ENCODE measurements around the gene ALDH1A1.

ALDH1A1 gene

DNA sequence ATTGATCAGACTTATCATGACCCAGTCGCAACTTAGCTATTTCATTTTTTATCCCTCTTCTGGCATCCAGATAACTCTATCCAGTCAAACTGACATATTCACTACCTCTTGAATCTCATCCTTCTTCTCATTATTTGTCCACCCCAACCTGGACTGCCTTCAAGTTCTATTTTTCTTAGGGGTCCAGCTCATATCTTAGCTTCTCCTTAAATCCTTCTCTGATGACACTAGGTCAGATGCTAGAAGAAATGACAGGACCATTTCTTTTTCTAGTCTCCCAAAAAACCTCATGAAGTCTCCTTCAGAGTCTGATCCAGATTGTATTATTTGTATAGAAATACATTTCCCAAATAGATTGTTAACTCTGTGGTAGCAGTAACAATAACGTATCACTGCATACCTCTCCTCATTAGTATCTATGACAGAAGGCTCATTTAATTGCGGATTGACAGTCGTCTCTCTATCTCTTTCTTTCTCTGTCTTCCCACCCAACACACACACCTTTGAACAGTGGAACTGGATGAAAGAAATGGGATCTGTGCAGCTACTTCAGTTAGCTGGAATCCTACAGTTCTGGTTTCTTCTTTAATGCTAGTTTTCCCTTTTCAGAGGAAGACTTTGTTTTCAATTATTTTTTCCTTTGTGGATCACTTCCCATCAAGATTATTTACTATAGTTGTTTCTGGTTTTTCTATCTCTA lies 33.5 kb downstream of the ALDH1A1 start:
- DNase-seq, result no peak

DNA sequence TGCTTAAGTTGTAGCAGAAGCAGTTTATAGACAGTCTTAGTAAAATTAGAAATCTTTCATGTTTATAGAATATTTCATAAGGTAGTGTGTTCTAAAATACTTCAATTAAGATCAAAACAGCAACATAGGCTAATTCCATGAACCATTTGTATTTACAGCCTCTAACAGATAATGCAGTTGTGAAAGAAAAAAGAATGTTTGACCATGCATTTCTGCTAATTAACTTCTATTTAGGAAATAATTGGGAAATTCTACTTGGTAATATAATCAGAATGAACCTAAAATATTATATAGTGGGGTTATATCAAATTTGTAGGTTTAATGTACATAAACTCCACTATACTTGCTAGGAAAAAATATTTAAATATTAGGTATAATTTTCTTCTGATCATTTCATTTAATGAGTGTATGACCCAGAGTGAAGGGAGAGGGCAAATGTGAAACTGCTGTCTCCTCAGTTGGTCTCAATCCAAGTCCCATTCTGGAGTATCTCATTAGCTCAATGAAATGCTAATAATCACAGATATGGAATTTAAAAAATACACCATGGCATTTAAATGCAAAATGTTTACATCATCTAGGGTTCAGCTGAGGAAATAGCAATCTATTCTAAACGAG lies 34.9 kb downstream of the ALDH1A1 start:
- DNase-seq, result no peak

DNA sequence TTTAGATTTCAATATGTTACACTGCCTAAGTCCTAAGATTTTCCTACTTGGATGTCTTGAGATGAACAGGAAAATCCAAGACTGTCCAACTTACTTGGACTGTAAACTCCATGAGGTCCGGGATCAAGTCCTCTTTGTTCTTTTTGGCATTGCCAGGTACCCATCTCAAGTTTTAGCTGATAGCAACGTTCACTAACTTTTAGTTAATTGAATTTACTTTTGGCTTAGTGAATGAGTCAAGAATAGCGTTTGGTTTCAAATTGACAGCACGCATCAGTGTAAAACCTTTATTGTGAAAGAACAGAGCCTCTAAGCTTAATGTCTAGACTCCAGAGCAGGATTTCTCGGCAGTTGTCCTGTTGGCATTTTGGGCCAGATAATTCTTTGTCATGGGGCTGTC lies 37.2 kb downstream of the ALDH1A1 start:
- no peak for DNase-seq

DNA sequence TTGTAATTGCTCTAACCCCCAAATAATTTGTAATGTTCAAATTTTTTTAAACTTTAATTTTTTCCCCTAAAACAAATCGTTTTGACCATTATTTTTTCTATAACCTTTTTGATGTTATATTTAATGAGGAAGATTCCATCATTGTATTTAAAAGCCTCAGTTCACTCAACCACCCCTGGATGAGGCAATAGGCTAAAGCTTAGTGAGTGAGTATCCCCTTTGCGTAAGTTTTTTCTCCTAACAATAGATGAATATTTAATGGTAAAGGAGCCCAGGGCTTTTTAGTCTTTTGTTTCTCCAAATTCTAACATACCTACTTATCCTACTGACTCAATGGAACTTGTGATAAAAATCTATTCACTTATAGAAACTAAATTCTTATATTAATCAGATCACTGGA lies 38.1 kb downstream of the ALDH1A1 start:
- DNase-seq, result no peak

DNA sequence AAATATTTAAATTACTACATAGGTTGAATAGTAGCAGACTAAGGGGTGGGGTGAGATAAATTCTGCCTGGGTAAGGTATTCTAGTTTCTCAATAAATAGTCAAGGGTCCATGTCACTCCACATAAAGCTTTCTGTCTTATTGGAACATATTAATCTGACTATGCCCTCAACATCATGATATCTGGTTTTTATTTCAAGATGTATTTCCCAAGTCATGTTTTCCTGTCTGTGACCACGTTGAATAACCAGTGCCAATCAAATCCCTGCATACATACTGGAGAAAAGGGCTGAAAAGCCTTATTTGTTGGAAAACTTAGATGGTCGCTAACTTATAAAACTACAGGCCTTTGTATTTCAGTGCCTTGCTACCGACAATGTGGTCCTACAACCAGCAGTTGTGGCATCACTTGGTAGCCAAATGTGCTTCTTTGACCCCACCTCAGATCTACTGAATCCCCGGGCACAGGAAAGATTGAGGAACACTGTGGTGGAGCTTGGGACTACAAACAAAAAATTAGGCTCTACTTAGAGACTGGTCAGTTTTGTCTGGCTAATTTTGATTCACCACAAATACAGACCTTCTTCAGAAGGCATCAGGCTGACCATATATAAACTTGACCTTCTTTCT lies 39.4 kb downstream of the ALDH1A1 start:
- no peak for DNase-seq

DNA sequence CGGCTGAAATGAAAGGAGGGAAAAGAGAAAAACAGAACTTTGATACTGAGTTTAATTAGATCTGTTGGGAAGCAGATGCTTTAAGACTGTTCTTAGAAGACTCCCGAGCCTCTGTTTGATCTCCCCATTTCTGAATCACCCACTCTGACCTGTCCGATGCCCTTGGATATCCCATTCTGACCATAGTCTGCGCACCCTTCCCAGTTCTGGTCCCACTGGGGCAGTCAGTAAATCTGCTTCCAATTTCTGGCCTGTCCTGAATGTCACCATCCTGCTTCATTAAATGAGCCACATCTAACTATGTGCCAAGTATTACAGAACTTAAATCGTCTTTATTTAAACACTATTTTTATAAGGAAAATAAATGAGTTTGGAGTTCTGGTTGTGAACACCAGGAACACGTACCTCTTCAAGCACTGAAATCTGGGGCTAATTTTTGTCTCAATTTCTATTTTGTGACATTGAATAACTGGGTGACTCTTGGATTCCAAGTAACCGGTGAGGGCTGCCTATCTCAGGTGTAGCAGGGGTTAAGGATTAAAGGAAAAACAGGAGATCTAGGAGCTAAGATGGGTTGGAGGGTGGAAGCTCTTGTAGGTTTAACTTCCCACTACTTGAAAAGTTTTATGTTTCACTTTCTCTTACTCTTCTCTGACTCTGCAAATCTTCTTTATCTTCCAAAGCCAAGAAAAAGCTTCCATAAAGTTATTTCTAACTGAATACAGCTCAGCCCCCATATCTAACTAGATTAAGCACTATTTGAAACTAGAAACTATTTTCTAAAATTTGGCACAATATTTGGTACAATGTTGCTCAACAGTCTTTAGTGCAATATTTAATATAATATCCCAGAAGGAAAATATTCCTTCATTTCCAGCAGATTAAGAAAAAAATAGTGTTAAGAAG lies 40.1 kb downstream of the ALDH1A1 start:
- DNase-seq, result no peak

DNA sequence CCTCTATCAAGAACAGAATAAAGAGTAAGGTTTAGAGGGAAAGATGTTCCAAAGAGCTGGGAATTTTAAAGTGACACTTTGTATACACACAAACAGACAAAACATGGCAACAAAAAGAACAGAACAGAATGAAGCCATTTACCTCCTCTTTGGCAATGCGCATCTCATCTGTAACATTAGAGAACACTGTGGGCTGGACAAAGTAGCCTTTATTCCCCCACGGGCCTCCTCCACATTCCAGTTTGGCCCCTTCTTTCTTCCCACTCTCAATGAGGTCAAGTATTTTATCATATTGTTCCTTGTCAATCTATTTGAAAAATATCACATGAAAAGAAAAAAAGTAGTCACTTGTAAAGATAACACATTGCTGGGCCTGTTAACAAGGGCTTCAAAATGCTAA lies 41.0 kb downstream of the ALDH1A1 start:
- DNase-seq, result no peak

DNA sequence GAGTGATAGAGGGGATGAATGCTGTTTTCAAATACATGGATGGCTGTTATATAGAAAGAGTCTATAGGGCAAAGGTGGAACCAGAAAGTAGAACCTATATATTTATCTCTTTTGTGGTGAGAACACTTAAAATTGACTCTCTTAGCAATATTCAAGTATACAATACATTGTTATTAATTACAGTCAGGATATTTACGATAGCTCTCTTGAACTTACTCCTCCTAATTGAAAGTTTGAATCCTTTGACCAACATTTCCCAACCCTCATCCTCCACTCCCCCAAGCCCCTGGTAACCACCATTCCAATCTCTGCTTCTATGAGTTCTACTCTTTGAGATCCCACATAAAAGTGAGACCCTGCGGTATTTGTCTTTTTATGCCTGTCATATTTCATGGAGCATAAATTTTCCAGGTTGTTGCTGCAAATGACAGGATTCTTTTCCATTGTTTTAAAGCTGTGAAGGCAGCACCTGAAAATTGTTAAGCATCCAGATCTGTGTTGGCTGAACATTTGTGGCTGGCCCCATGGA lies 41.5 kb downstream of the ALDH1A1 start:
- DNase-seq, result no peak

DNA sequence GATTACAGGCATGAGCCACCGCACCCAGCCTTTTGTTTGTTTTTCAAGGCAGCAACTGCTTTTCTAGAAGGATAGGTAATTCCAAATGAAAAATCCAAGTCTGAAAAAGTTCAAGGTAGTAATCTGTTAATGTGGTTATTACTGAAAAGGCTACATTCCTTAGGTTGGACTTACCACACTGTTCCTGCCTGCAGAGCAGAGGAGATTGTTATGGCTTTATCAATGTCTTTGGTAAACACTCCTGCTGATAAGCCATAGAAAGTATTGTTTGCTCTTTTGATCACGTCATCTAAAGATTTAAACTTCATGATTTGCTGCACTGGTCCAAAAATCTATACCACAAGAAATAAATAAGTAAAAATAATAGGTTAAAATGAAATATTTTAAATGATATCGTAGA lies 43.4 kb downstream of the ALDH1A1 start:
- no peak for DNase-seq

DNA sequence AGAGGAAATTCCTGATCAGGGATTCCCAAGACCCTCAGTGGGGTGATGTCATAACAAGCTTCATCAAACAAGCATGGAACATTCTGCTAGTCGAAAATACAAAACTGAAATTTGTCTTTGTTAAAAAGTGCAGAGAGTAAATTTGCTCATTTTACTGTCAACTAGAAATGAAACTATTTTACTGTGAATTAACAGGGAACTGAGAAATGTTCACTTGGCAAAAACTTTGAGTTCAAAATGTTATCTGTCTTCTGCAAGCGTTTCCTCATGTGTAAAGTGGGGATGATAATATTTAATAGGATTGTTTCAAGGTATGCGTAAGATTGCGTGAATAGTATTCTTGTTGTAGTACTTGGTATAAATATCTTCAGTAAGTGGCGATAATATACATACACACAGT lies 45.4 kb downstream of the ALDH1A1 start:
- no peak for DNase-seq

DNA sequence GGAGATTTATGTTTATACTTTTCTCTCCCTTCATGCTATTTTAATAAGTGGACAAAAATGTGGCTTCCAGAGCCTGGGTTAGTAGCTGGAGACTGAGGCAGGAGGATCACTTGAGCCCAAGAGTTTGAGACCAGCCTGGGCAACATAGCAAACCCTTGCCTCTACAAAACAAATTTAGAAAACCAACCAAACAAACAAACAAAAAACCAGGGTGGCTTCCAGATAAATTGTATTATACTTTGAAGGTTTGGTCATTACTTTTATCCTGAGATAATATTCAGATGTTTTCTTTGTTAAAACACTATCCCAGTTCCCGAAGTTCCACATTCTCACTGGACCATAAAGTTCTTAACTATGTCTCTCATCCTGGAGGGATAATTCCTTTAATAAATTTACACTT lies 46.0 kb downstream of the ALDH1A1 start:
- no peak for DNase-seq

DNA sequence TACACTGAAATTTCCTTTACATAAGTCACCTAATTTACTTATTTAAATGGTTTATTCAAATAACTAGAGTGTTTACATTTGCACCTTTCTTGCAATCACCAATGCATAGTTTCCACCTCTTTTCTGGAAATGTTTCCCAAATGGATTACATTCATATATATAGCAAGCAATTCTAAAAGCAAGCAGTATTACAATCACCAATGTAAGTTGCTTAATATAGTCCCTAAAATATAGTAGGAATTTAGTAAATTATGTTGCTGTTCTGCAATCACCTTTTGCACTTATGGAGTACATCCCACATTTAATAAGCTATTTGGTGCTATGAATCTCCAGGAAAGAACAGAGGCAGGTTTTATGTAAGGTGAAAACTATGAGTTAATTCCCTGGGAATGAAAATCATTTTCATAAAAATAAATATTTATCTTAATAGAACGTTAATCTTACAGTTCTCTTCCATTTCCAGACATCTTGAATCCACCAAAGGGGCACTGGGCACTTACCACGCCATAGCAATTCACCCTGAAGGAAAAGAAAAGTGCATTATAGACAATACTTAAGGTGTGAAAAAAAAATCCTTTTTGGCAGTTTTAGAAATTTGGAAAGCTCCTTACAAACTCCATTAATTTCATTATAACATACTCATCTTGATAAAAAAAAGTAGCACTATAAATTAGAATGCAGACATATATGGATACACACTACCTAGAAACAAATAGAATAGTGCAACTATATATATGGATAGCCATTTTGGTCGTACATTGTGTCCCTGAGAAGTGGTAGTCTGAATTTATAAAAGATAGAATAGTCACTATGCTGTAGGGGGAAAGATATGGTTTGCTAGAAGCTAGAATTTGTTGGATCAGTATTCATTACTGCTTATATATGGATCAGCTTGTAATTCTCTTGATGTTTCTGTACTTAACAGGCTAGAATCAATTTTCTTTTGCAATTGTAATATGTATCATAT lies 47.1 kb downstream of the ALDH1A1 start:
- no peak for DNase-seq

DNA sequence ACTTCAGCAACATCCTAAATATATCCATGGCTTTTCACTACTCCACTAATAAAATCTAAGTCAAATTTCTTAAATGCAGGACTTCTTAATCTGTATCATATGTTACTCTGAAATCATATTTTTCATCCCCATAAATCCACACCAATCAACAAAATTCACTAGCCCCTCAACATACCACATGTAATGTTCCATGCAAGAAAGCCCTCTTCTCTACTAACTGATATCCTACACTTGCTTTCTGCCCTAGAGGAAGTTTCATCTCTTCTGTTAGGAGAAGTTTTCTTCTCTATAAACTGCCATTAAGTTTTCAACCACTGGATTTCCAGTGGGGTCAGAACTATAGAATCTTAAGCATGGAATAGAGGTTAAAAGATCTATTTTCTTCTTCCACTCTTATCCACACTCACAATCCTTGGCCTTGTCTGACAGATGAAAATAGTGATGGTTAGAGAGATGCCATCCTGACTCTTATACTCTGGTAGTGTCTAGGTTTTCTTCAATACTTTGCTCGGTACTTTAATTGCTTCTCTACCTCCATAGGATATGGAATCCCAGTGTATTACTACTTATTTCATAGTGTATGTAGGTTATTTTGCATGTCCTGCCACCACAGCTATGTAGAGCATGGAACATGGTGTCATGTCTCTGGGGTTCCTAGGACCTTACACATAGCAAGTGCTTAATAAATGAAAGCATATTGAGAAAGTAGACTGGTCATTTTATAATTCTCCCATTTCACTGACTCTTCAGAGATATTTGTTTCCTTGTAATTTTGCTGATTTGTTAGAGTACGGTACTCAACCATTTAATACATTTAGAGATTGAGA lies 48.4 kb downstream of the ALDH1A1 start:
- DNase-seq, result no peak

DNA sequence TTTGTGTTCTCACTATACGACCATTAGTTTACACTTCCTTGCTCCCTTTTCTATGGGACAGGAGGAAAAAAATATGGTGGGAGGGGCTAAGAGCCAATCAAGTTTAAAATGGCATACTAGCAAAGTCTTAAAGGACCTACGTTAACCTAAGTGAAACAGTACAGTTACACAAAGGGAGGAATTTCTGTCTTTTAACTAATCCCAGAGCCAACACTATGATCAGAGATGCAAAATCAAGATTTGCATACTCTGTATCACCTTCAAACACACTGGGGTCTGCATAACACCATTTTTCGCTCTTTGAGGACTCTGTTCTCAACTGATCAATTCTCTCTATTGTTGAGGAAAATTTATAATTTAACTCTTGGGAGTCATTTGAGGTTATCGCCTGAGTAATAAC lies 49.8 kb downstream of the ALDH1A1 start:
- DNase-seq, result no peak

DNA sequence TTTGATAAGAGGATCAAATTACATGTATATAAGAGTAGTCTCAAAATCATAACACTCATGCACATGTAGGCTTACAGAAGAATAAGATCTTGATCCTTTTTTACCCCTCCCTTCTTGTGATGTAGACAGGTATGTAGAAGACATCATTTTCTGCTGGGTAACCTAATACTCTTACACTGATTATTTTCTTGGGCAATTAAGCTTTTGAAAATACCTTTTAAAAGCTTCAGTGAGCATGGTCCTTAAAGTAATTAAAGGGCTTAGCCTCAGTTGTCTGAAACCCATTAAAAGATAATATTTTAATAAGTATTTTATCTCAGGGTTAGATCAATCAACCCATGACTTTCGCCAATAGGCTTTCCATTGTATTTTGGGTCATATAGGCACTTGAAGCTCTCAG lies 50.6 kb downstream of the ALDH1A1 start:
- DNase-seq, result no peak

DNA sequence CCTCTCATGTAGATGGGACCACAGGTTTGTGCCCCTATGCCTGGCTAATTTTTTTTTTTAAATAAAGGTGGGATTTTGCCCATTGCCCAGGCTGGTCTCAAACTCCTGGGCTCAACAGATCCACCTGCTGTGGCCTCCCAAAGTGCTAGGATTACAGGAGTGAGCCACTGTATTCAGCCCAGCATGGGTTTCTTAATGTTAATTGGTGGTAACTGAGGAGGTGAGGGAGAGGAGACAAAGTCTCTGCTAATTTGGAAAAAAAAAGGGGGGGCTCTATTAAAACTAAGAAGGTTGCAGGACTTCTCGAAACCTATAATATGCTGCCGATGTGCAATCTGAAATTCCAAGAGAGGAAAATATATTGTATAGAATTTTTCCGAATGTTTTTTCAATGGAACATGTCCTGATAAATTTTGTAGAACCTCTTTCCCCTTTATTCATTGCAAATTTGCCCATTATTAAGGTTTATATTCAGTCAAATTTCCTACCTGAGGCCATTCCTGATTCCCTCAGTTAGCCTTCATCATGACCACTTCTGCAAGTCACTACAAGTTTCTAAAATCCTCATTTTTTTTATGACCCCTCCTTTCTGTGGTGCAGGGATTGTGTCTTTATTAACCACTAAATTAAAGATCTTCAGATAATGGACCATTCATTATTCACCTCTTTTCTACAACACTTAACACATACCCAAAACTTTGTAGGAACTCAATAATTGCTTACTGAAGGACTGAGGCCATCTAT lies 52.9 kb downstream of the ALDH1A1 start:
- no peak for DNase-seq

DNA sequence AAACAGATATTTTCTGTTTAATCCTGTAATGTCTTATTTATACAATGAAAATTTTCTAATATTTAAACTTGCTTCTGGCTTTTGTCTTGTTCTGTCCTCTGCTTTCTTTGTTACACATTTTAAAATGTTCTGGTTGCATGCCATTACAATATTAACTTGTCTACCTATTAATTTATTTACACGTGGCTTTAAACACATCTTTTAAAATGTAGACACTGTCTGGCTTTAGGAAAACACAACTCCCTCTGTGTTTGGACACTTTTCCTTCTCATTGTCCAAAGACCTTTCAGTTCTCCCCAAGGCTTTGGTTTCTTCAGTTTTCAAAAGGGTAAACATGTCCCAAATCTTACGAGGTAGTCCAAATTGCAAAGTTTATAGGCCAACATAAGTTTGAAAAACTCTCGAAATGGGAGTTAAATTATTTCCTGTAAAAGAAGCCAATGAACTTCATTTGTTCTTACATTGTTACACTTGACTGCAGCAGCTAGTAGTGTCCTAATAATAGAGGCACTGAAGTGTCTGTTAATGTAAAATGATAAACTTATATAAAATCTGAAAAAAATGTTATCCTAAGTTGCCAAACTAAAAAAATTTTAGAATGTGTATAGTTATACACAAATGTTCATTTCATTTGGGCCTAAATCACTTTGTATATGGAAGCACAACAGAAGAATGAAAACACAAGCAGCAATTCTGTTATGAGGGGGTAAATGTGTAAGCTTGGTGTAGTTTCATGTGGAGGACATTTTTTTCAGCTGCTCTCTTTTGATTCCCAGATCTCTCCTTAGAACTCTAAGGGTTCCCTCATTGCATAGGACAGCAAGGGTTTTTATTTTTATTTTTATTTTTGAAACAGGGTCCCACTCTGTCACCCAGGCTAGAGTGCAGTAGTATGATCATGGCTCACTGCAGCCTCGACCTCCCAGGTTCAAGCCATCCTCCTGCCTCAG lies 53.8 kb downstream of the ALDH1A1 start:
- no peak for DNase-seq

DNA sequence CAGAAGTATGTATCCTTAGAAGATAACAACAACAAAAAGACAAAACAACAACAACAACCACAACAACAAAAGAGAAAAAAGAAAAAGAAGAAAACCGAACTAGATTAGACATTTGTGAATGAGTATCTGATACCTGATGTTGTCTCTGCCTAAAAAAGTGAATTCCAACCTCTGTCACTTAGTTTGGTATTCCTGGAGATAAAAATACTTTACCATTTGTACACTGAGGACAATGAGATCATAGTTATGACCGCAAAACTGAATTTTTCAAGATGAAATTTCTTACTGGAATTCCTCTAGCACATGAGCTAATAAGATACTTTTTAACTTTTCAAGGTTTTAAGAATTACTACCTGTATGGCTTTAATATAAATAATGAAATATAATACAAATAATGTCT lies 54.5 kb downstream of the ALDH1A1 start:
- no peak for DNase-seq
